Esophagus squamous epithelium (tissue), 5 donors: ENCODE results near the gene DDX24. TPM values are rescaled to one million over a fixed set of nuclear protein-coding genes. Genes with fewer than 3 reads are reported as not detected.
"Not testable (repeated sequence)": the region's sequence is repeated elsewhere in the genome, so short reads cannot be mapped to it uniquely, and the experiment has no call there.

Experiments used
- DNase-seq: peaks from one replicate; lab custom pipeline; 2025; lab: John Stamatoyannopoulos, UW
- H3K27ac ChIP-seq, 4 donors: fragments of 200-600 bp; sonication (generic); one replicate each; pipeline ENCODE4 v1.5.1; 2016 to 2019; ENCODE audit warnings: mild to moderate bottlenecking in 1 of 4
- H3K27me3 ChIP-seq, 4 donors: fragments of 200-600 bp; sonication (generic); 1 replicate in 3 of 4; 2 replicates in 1 of 4; pipeline versions ENCODE4 v1.5.1 to v1.6.0; 2017 to 2021; ENCODE audit warnings: antibody characterized with exemption in 1 of 4
- H3K36me3 ChIP-seq, 3 donors: fragments of 200-600 bp; sonication (generic); one replicate each; pipeline ENCODE4 v1.5.1; 2016 to 2019
- H3K4me1 ChIP-seq, 3 donors: fragments of 200-600 bp; sonication (generic); one replicate each; pipeline ENCODE4 v1.5.1; 2017 to 2019
- H3K4me3 ChIP-seq, 4 donors: fragments of 200-600 bp; sonication (generic); 1 replicate in 3 of 4; 2 replicates in 1 of 4; pipeline ENCODE4 v1.5.1; 2016 to 2019; ENCODE audit warnings: mild to moderate bottlenecking in 2 of 4, moderate library complexity in 1 of 4
- H3K9me3 ChIP-seq, 3 donors: fragments of 200-600 bp; sonication (generic); one replicate each; pipeline ENCODE4 v1.5.1; 2016 to 2019
- CTCF ChIP-seq, 6 experiments: fragments of 450-650 bp in 4 of 6; fragments of 200-600 bp in 2 of 6; sonication (generic) in 2 of 6; IDR thresholded peaks; one replicate each; pipeline ENCODE4 v1.5.1; 2016 to 2019; ENCODE audit warnings: antibody characterized with exemption in 6 of 6, mild to moderate bottlenecking in 4 of 6, moderate library complexity in 4 of 6
- POLR2A ChIP-seq, 4 donors: fragments of 450-650 bp; IDR thresholded peaks; one replicate each; pipeline ENCODE4 v1.6.1; 2017; ENCODE audit warnings: antibody characterized with exemption in 4 of 4, mild to moderate bottlenecking in 4 of 4, moderate library complexity in 3 of 4
- WGBS, 2 donors: methylation state at CpG; one replicate each; pipeline ENCODE4 v1.1.5; 2018; 5-methylcytosine and 5-hydroxymethylcytosine counted together
- intact Hi-C: fragments of 100-400 bp; cut with DNase I; formaldehyde crosslinking; loops from one replicate; pipeline ENCODE4 v1.15.0; 2022
- total RNA-seq, 4 donors: library from RNA; depleted of rRNA; stranded (reverse); fragments of >200 nt; gene quantifications; one replicate each; pipeline ENCODE4 v1.1.0, GENCODE V29; 2016
- donor health status: DM: yes; HTN: yes; CAD: no.

DDX24 gene
- total RNA-seq, 4 donors from 2014 or later, result 63.9 to 114 (median 71.9) TPM

GRCh38 chr14:94077111-94077821 is 3.7 kb downstream of the DDX24 start:
- no peak for DNase-seq
- H3K36me3 ChIP-seq, result peaks cover 0 to 44% (median 3%) of the 10 kb centered on the region in 3 donors
- peaks cover 17 to 60% (median 42%) of the 10 kb centered on the region in 3 donors for H3K4me1 ChIP-seq
- H3K27ac ChIP-seq, result no peak overlapping the region
- H3K27me3 ChIP-seq, result no peaks in the 10 kb centered on the region
- 51 to 60% methylated on average over 7 of the region's 7 CpGs for WGBS, 2 donors
- intact Hi-C loops, result no loop called here
- TF ChIP-seq CTCF (IDR thresholded peaks at IDR 0.05), result no peak
- TF ChIP-seq POLR2A (IDR thresholded peaks at IDR 0.05), result no peak
- peaks cover 0 to 8% (median 6%) of the 10 kb centered on the region in 3 donors for H3K9me3 ChIP-seq
- H3K4me3 ChIP-seq, result peak overlapping the region in 2 of 4 donors; percentile 46 to 69

GRCh38 chr14:94075008-94075407 is 6.0 kb downstream of the DDX24 start:
- peaks cover 0 to 44% (median 3%) of the 10 kb centered on the region in 3 donors for H3K36me3 ChIP-seq
- TF ChIP-seq POLR2A (IDR thresholded peaks at IDR 0.05) (no peak), CTCF (IDR thresholded peaks at IDR 0.05) (no peak)
- H3K4me3 ChIP-seq, result peak overlapping the region in 1 of 4 donors; percentile 46
- 91% methylated on average over 2 of the region's 2 CpGs for WGBS, 2 donors
- H3K27ac ChIP-seq, result no peak overlapping the region
- no peaks in the 10 kb centered on the region for H3K27me3 ChIP-seq
- intact Hi-C loops, result no loop called here
- peaks cover 0 to 8% (median 6%) of the 10 kb centered on the region in 3 donors for H3K9me3 ChIP-seq
- peaks cover 17 to 53% (median 37%) of the 10 kb centered on the region in 3 donors for H3K4me1 ChIP-seq
- no peak for DNase-seq

DNA sequence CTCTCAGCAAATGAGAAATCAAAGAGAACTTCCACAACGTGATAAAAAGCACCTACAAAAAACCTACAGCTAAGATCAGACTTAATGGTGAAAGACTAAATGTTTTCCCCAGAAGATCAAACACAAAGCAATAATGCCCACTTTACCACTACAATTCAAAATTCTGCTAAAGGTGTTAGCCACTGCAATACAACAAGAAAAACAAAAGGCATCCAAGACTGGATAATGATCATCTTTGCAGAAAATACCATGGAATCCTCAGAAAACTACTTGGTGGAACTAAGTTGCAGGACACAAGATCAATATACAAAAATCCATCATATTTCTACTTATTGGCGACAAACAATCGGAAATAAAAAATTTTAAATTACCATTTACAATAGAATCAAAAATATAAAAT is 6.5 kb downstream of the DDX24 start:
- no peak overlapping the region for H3K4me3 ChIP-seq
- H3K4me1 ChIP-seq, result peaks cover 13 to 48% (median 33%) of the 10 kb centered on the region in 3 donors
- H3K27ac ChIP-seq, result no peak overlapping the region
- H3K36me3 ChIP-seq, result peaks cover 0 to 44% (median 3%) of the 10 kb centered on the region in 3 donors
- TF ChIP-seq POLR2A (IDR thresholded peaks at IDR 0.05), result no peak
- TF ChIP-seq CTCF (IDR thresholded peaks at IDR 0.05), result no peak
- DNase-seq, result no peak
- H3K27me3 ChIP-seq, result no peaks in the 10 kb centered on the region
- 92 to 95% methylated on average over 3 of the region's 3 CpGs for WGBS, 2 donors
- intact Hi-C loops, result no loop called here
- H3K9me3 ChIP-seq, result peaks cover 0 to 8% (median 6%) of the 10 kb centered on the region in 3 donors

- Histone ChIP-seq H3K4me1 (peaks cover 0 to 28% (median 11%) of the 10 kb centered on the region in 3 donors), H3K36me3 (peaks cover 0 to 27% (median 0%) of the 10 kb centered on the region in 3 donors)
- H3K9me3 ChIP-seq, H3K4me3 ChIP-seq, DNase-seq, H3K27me3 ChIP-seq, H3K27ac ChIP-seq, intact Hi-C loops: not testable (repeated sequence)
- 90 to 95% methylated on average over 3 of the region's 3 CpGs for WGBS, 2 donors
Observed at GRCh38 chr14:94072076-94072475, 8.9 kb downstream of the DDX24 start.

- no peak for TF ChIP-seq POLR2A (IDR thresholded peaks at IDR 0.05)
- H3K27ac ChIP-seq, result peak overlapping the region; percentile 74 to 83 (median 76)
- H3K36me3 ChIP-seq, result peaks cover 14 to 17% (median 14%) of the 10 kb centered on the region in 3 donors
- H3K4me1 ChIP-seq, result peaks cover 15 to 53% (median 31%) of the 10 kb centered on the region in 3 donors
- no peaks in the 10 kb centered on the region for H3K9me3 ChIP-seq
- peak overlapping the region in 1 of 4 donors; percentile 13 for H3K4me3 ChIP-seq
- H3K27me3 ChIP-seq, result no peaks in the 10 kb centered on the region
- 36 to 48% methylated on average over 3 to 4 of the region's 8 CpGs for WGBS, 2 donors
- DNase-seq, result no peak
- intact Hi-C loops, result no loop called here
Observed at GRCh38 chr14:94066089-94066676, 14.8 kb downstream of the DDX24 start.
